Cardiac septum (tissue), 1 donor: ENCODE data around the gene HTR3E. TPM values are rescaled to one million over a fixed set of nuclear protein-coding genes. Genes with fewer than 3 reads are reported as not detected.
"Not testable (repeated sequence)": the region's sequence is repeated elsewhere in the genome, so short reads cannot be mapped to it uniquely, and the experiment has no call there.

Source experiments
- DNase-seq: peaks from one replicate; pipeline ENCODE4 v3.0.0-alpha.2; 2020; ENCODE audit warnings: low spot score
- intact Hi-C: fragments of 100-400 bp; cut with DNase I; formaldehyde crosslinking; loops from one replicate; pipeline ENCODE4 v1.14.0; 2022
- long read RNA-seq: library from polyadenylated mRNA; unstranded; transcript quantifications from one replicate; pipeline ENCODE4 v2.0.0, GENCODE V29; 2021
- total RNA-seq: library from RNA; stranded (reverse); fragmentation: NEBNext Ultra II Directional; extraction: Animal tissue kit (Norgen Biotek cat#: 25700); gene quantifications from one replicate; pipeline ENCODE4 v1.2.1, GENCODE V29; 2021
- donor health status: DM: no; HTN: no; CAD: no.

Gene HTR3E, protein sequence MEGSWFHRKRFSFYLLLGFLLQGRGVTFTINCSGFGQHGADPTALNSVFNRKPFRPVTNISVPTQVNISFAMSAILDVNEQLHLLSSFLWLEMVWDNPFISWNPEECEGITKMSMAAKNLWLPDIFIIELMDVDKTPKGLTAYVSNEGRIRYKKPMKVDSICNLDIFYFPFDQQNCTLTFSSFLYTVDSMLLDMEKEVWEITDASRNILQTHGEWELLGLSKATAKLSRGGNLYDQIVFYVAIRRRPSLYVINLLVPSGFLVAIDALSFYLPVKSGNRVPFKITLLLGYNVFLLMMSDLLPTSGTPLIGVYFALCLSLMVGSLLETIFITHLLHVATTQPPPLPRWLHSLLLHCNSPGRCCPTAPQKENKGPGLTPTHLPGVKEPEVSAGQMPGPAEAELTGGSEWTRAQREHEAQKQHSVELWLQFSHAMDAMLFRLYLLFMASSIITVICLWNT
- total RNA-seq = not detected
- long read RNA-seq = 0 reads

DNA sequence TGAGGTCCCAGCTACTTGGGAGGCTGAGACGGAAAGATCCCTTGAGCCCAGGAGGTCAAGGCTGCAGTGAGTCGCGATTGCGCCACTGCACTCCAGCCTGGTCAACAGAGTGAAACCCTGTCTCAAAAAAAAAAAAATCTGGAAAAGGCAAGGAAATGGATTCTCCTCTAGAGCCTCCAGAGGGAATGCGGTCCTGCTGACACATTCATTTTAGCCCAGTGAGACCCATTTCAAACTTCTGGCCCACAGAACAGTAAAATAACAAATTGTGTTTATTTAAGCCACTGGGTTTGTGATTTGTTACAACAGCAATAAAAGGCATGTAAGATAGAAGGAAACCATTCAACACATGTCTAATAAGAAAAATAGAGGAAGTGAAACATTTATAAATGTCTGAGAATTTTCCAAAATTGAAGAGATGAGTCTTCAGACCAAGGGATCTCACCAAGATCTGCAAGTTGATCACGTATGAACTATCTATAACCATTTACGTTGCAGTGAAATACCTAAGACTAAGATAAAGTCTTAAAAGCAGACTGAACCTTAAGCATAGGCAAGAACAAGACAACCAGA is at the start of gene HTR3E:
Gene HTR3E (plus strand): TSS at position 254 of the 573 bp plus-strand sequence. CDS start 466 bp downstream, outside the sequence.
- no peak for DNase-seq
- intact Hi-C loops = no loop called here

GRCh38 chr3:184050217-184050847 is 46.5 kb upstream of the HTR3E start:
- intact Hi-C loops = no loop called here
- no peak for DNase-seq

GRCh38 chr3:184052767-184053166 is 44.1 kb upstream of the HTR3E start, which contains the start of gene HTR3C:
Gene HTR3C, plus strand, starts transcription at chr3:184053047. Its CDS starts 34 bp downstream, at chr3:184053081.
- intact Hi-C loops = no loop called here
- DNase-seq = no peak

- intact Hi-C loops = no loop called here
- DNase-seq = no peak
Observed at GRCh38 chr3:184058029-184058428, 38.8 kb upstream of the HTR3E start.

DNA sequence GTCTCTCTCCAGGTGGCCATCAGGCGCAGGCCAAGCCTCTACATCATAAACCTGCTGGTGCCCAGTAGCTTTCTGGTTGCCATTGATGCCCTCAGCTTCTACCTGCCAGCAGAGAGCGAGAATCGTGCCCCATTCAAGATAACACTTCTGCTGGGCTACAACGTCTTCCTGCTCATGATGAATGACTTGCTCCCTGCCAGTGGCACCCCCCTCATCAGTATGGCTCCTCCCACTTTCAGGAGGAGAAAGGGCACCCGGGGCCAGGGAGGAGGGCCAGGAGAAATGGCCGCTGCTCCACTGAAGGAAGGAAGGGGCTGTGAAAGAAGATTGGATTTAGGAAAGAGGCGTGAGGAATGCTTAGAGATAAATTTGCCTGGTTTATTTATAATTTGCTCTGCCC is 37.4 kb upstream of the HTR3E start:
- DNase-seq = no peak
- intact Hi-C loops = no loop called here

DNA sequence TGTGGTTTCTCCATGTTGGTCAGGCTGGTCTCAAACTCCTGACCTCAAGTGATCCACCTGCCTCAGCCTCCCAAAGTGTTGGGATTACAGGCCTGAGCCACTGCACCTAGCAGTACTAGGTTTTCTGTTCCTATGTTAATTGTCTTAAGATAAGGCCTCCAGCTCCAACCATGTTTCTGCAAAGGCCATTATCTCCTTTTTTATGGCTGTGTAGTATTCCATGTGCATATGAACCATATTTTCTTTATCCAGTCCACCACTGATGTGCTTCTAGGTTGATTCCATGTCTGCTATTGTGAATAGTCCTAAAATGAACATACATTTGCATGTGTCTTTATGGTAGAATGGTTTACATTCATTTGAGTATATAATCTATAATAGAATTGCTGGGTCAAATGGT is 34.2 kb upstream of the HTR3E start:
- no peak for DNase-seq
- intact Hi-C loops = no loop called here

DNA sequence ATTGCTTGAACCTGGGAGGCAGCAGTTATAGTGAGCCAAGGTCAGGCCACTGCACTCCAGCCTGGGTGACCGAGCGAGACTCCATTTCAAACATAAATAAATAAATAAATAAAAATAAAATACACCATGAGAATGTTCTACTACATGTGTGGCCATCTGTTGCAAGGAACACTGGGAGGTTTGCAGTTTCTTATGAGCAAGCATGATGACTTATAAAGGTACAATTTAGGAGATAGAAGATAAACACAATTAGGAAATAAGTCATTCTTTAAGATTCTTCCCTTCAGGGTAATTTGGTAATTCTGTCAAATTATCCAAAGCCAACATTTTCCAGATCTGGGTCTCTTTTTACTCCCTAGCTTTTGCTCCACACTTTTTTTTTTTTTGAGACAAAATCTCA is 30.7 kb upstream of the HTR3E start:
- DNase-seq = no peak
- intact Hi-C loops = no loop called here

DNA sequence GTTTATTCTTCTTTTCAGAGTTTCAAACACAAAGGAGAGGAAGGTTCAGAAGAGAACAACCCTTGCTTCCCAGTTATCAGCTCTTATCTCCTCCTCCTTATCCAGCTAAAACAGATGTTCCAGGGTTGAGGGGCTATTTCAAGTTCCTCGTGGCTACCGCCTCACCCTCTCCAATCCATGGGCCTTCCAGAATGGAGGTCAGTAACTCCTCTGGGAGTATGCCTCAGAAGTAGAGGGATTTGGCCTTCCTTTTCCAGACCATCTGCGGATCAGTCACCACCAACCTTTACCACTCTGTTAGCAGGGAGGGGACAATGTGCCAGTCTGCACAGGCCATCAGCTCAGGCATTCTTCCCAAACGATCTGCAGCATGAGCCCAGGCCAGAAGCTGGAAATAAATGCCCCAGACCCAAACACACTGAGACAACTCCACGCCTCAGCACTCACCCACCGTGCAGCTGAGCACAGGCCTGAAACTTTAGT is 29.2 kb upstream of the HTR3E start:
- intact Hi-C loops = no loop called here
- no peak for DNase-seq

- no peak for DNase-seq
Observed at GRCh38 chr3:184068344-184068743, 28.5 kb upstream of the HTR3E start.

DNA sequence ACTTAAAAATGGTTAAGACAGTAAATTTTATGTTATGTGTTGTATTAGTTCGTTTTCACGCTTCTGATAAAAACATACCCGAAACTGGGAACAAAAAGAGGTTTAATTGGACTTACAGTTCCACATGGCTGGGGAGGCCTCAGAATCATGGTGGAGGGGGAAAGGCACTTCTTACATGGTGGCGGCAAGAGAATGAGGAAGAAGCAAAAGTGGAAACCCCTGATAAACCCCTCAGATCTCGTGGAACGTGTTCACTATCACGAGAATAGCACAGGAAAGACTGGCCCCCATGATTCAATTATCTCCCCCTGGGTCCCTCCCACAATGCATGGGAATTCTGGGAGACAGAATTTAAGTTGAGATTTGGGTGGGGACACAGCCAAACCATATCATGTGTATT is 25.7 kb upstream of the HTR3E start:
- intact Hi-C loops, DNase-seq: not testable (repeated sequence)

More at GRCh38 chr3:184068344-184068743, 28.5 kb upstream of the HTR3E start:
- intact Hi-C loops = no loop called here

DNA sequence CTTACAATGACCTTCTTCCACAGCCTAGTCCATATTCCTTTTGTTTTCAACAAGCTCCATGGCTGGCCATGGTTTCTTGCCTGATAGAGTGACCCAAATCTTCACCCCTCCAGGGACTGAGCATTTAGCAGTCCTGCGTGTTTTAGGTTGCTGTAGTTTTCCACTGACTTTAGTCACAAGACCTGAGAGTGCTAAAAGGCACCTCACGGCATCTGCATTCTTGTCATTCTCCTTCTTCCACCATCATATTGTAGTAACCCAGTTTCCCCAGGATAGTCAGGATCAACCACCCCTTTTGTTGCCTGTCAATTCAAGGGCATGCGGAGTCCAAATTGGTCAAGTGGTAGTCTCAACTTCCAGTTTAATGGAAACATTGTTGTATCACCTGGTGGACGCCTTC is 23.2 kb upstream of the HTR3E start:
- intact Hi-C loops = no loop called here
- DNase-seq = no peak

DNA sequence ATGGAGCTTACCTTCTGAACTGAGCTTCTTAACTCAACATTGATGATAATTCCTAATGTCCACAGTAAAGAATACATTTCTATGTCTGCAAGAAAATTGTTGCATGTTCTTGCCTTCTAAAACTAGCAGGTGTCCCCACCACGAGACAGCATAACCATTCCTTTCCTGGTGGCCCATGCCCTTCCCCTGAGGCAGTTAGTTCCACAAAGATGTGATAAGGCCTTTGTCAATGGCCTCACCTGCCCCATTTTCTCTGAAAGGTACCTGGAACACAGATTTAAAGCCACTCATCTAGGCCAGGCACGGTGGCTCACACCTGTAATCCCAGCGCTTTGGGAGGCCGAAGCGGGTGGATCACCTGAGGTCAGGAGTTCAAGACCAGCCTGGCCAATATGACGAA is 21.0 kb upstream of the HTR3E start:
- intact Hi-C loops = no loop called here
- no peak for DNase-seq

- intact Hi-C loops = no loop called here
- no peak for DNase-seq
Observed at GRCh38 chr3:184077881-184078280, 19.0 kb upstream of the HTR3E start.

DNA sequence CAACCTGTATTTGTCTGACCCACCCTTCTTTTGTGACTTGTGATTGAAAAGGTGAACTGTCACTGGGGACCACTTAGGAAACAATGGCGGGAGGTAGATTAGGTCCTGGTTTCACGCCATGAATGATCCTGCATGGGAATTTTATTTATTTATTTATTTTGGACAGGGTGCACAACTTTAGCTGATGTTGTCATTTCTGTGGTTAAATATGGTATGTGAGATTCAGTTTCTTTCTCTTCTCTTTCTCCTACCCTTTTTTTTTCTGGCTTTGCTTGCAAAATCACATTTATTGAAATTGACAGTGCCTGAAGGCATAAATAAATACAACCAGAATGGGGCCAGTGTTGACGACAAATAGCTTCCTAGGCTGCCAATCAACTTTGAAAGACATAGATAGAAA is 18.0 kb upstream of the HTR3E start:
- intact Hi-C loops = no loop called here
- no peak for DNase-seq

GRCh38 chr3:184081116-184081830 is 15.6 kb upstream of the HTR3E start:
- intact Hi-C loops = no loop called here
- no peak for DNase-seq

DNA sequence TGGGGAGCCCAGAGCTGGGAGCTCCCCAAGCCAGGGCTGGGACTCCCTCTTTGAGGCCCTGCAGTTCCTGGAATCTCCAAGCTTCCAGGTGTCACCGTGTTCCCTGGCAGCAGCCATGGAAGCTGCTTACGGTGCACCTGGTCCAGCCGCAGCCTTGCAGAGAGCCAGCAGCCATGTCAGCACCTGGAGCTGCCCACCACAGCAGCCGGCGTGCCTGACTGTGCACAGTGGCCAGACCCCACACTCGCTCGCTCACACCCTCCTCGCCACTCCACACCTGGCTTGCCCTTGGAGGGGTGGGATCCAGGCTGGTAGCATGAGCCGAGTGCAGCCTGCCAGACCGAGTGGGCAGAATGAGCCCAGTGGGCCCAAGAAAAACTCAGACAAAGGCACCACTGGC is 14.8 kb upstream of the HTR3E start:
- no peak for DNase-seq
- intact Hi-C loops = no loop called here

DNA sequence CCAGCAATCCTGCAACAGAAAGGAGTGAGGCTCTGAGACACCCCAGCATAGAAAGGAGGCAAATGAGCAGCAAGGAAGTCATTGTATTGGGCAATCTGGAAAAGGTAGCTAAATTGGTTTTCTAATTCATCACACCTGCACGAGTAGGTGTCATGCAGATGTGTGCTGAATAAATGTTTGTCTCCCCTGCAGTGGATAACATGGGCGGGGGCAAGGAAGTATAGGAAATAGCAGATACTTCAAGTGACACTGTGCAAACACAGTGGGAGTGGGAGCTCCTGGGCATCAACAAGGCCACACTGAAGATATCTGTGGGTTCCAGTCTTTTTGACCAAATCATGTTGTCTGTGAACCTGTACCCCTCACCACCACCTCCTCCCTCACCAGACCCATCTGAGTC is 14.4 kb upstream of the HTR3E start:
- intact Hi-C loops = no loop called here
- DNase-seq = no peak

GRCh38 chr3:184085389-184085852 is 11.4 kb upstream of the HTR3E start:
- intact Hi-C loops = no loop called here
- no peak for DNase-seq

DNA sequence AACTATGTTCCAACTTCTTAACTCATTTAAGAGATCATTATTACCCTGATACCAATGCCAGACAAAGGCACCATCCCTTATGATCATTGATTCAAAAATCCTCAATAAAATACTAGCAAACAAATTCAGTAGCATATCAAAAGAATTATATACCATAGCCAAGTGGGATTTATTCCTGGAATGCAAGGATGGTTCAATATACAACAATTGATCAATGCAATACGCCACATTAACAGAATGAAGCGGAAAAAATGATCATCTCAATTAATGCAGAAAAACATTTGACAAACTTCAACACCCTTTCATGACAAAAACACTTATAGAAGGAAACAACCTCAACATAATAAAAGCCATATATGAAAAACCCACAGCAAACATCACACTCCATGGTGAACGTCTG is 4.7 kb upstream of the HTR3E start:
- no peak for DNase-seq
- intact Hi-C loops = no loop called here

DNA sequence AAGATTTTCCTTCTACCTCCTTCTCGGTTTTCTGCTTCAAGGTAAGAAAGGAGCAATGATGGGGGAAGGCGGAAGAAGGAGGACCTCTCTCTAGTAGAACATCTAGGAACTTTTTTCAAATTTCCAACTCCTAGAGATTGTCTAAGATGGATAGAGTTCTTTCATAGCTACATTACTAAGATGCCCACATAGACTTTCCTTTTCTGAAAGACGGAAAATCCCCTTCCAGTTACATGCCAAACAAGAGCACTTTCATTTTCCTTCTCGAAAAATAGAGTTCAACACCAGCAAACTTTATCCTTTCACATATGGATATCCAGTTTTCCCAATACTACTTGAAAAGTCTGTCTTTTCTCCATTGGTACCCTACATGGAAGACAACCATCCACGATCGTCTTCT is 692 bp downstream of the HTR3E start:
- intact Hi-C loops = no loop called here
- DNase-seq = no peak
